Stimulated activated CD8-positive, alpha-beta memory T cell treated with anti-CD3 and anti-CD28 coated beads, Interleukin-7, amount 100 ng/mL, for 24 hours (primary cell): ENCODE data around the gene KLHL6.
A peak's percentile ranks its signal among the peaks of the same experiment; 100 is the strongest.
"Not testable (repeated sequence)": the region's sequence is repeated elsewhere in the genome, so short reads cannot be mapped to it uniquely, and the experiment has no call there.

Source experiments
- DNase-seq: peaks from one replicate; pipeline ENCODE4 v3.0.0-alpha.2; 2020; ENCODE audit warnings: low read depth

Gene KLHL6, protein sequence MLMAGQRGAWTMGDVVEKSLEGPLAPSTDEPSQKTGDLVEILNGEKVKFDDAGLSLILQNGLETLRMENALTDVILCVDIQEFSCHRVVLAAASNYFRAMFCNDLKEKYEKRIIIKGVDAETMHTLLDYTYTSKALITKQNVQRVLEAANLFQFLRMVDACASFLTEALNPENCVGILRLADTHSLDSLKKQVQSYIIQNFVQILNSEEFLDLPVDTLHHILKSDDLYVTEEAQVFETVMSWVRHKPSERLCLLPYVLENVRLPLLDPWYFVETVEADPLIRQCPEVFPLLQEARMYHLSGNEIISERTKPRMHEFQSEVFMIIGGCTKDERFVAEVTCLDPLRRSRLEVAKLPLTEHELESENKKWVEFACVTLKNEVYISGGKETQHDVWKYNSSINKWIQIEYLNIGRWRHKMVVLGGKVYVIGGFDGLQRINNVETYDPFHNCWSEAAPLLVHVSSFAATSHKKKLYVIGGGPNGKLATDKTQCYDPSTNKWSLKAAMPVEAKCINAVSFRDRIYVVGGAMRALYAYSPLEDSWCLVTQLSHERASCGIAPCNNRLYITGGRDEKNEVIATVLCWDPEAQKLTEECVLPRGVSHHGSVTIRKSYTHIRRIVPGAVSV

DNA sequence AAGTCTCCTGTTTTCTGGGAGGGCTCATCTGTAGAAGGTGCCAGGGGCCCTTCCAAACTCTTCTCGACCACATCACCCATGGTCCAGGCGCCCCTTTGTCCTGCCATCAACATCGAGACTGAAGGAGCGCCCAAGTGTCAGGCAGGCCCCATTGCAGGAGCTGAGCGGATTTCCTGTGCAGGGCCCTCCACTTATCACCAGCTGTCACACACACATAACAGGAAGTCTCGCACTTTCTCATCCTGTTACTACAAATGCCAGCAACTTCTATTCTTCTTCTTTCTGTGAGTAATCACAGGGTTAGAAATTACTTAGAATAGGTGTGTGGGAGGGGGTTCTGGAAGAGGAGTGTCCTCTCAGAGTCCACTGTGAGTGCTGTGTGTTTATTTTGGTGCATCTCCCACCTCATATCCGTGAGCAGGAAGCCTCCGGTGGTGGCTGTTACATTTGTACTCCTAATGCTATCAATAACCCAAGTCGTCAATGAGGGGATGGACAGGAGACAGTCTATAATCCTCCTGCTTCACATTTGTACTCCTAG lies at the start of gene KLHL6:
TSS of gene KLHL6 (minus strand) at position 166 of the 541 bp plus-strand sequence. CDS start at position 113, 53 bp downstream.
- peak; percentile 42 for DNase-seq

DNA sequence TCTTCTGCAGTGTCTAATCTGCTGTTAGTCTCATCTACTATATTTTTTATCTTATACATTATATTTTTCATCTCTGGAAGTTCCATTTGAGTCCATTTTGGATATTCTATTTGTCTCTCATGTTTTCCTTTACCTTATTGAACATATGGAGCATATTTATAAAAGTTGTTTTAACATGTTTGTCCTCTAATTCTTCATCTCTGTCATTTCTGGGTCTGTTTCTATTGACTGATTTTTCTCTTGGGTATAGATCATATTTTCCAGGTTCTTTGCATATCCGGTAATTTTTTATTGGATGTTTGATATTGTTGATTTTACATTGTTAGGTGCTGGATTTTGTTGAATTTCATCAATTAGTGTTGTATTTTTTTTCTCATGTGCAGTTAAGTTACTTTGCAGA lies 42.5 kb upstream of the KLHL6 start:
- DNase-seq, result no peak

DNA sequence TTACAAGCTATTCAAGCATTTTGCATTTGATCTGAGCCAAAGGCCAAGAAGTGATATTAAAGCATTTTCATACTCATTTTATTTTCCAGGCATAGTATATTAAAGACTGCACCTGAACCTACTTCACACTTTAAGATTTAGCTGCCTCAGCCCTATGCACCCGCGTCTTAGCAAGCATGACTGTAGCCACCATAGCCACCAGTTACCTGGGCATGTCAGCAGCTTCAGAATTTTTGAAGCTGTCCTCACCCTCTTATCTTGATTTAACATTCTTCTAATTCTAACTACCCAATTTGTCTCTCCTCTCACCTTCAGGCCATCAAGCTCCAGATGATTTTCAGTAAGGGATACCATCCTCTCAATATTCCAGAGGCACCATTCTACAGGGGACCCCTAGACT lies 39.1 kb upstream of the KLHL6 start:
- DNase-seq, result no peak

DNA sequence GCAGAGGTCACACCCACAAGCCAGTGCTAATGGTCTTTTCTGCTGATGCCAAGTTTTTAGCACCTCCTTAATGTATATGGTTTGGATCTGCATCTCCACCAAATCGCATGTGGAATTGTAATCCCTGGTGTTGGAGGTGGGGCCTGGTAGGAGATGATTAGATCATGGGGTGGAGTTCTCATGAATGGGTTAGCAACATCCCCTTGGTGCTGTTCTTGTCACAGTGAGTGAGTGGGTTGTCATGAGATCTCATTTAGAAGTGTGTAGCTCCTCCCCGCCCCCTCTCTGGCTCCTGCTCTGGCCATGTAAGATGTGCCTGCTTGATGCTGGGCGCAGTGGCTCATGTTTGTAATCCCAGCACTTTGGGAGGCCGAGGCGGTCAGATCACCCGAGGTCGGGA lies 37.3 kb upstream of the KLHL6 start:
- no peak for DNase-seq

DNA sequence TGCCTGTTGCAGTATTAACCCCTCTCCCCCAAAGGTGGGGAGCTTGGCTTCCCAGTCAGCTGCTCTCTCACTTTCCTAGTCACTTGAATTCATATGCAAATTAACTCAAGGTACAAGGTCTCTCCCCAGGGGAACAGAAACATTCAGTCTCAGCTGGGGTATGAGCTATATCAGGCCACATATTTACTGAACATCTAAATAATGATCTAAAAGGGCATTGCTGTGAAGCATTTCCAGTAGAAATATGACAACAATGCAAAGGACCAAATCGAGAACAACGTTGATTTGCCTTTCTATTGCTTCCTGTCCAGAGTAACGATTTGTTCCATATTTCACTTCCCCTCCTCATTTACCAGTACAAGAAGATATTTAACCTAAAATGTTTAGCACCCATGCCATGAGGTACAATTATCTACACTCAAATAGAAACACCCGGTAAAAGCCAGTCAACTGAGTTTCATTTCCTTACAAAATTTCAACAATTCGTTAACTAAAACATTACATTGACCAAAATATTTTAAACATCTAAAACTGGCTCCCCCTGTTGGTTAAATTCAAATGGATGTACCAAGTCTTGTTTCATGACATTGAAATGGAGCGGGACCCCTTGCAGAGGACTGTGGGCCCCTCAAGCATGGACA lies 36.5 kb upstream of the KLHL6 start:
- no peak for DNase-seq

DNA sequence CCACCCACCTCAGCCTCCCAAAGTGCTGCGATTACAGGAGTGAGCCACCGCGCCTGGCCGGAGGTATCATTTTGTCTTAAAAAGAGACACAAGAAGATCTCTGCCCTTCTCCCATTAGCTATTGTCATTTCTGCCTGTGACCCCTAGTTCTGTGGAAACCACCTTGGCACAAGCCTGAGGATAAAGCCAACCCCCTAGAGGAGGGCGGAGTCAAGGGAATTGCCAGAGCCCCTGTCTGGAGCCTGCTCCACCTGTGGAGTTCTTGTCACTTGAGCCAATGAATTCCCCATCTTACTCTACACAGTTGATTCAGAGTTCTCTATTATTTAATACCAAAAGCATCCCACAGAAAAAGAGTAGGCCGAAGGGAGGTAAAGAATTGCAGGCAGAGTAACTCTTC lies 34.9 kb upstream of the KLHL6 start:
- DNase-seq, result no peak

DNA sequence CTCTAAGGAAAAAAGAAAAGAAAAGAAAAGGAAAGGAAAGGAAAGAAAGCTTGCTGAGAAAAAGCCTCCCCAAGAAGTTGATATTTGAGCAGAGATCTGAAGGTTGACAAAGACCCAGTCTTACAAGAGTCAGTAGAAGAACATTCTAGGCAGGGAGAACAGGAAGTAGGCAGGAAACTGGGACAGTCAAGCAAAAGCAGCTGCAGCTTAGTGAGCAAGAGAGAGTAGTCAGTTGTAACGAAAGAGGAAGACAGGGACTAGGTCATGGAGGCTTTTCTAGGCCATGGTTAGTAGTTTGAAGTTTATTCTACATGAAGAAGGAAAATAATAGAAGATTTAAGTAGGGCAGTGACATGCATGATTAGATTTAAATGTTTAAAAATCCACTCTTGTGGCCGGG lies 31.8 kb upstream of the KLHL6 start:
- DNase-seq, result no peak

DNA sequence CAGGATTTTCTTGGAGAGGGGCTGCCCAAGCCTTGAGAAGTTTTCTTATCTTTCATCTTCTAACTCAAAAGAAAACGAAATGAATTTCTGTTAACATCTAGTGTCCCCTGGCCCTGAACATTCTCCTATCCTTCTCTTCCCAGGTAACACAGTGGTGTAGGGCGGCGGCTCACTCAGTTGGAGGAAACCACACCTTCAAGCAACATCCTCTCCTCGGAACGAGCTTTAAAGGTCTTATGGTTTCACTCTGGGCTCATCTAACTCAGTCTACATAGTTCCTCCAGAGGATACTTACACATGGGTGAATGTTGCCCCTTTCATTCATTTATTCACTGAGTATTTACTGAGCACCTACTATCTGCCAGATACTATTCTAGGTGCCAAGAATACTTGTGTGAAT lies 31.0 kb upstream of the KLHL6 start:
- DNase-seq, result no peak

DNA sequence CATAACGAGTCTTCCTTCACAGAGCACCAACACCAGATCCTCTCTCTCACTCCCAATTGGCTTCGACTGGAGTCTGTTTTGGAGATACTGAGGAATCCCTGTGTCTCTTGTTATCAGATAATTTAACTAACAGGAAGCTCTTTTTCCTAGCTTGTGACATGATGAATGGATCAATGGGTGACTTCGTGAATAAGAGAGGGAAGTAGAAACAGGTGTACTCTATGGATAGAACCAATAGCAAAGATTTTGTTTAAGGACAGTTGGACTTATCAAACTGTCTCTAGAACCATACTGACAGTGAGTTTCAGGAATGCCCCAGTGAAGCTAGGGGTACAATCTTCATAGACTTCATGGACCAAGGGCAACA lies 29.4 kb upstream of the KLHL6 start:
- DNase-seq, result no peak

DNA sequence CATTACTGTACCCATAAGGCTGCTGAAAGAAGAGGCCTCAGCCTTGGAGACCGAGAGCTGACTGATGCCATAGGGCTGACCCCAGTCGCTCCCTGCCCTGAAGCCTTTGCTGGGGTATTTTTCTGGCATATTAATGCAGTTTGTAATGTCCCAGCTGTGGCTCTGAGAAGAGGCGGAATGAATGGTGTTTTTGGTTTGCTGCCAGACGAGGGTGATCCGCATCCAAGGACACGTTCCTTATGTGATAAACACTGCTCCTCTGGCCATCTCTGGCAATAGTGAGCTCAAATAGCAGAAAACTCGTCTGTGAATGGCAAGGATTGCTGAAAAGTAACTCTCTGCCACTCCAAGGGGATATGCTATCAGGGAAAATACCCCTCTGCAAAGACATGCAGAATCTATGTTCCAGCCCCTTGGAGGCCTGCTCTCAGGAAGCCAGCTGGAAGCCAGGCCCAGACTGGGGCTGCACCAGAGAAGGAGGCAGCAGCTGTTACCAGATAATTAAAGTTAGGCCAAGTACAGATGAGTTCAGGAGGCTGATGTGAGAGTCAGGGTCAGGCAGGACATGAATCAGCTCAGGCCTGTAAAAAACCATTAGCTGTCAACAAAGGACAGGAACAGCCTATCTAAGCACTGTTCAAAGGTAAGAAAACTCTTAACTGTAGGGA lies 28.9 kb upstream of the KLHL6 start:
- no peak for DNase-seq

DNA sequence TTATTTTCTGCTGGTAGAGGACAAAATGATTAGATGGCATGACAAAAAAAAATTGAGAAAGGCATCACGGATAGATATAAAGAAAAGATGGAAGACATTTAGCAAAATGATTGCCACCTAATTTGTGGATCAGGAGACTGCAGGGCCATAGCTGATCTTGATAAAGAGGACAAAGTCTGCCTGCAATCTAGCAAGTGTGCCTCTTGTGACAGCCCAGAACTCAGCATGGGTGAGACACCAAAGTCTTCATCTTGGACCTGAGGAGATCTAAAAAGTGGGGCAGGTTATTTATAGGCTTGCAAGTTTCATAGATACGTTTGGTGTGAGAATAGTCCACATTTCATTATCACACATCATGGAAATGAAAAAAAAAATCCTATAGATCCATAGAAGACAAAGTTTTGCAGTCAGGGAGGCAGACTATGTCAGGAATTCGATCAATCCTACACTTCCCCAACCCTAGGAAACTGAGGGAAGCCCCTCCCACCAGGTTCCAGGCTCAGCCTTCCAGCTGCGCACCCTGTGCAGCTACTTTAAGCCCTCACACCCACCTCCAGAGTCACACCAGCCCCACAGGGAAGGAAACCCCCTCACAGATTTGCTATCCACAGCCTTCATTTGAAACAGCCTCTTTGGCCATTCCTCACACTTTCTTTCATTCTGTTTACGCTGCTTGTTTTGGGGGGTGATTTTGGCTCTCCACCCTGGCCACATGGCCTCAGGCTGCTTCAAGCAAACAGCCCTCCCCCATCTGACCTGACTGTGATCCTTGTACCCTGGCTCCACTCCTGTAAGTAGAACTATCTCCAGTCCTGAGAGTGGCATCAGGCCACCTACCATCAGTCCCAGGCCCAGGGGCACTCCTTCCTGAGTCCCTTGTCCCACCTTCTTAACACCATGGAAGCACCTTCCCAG lies 28.1 kb upstream of the KLHL6 start:
- DNase-seq, result no peak

DNA sequence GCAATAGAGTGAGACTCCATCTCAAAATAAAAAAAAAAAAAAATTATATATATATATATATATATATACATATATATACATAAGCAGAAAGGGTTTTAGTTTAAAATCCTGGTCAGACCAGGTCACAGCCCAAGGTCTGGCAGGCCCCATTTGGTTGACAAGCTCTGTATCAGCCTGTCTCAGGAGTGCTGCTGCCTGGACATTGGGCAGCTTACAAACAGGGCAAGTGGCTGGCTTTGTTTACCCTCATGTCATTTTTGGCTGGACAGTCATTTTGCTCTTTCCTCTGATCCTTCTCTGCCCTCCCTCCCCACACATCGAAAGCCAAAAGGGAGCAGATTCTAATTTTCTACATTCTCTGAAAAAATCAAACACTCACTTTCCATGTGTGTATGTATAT lies 26.7 kb upstream of the KLHL6 start:
- no peak for DNase-seq

DNA sequence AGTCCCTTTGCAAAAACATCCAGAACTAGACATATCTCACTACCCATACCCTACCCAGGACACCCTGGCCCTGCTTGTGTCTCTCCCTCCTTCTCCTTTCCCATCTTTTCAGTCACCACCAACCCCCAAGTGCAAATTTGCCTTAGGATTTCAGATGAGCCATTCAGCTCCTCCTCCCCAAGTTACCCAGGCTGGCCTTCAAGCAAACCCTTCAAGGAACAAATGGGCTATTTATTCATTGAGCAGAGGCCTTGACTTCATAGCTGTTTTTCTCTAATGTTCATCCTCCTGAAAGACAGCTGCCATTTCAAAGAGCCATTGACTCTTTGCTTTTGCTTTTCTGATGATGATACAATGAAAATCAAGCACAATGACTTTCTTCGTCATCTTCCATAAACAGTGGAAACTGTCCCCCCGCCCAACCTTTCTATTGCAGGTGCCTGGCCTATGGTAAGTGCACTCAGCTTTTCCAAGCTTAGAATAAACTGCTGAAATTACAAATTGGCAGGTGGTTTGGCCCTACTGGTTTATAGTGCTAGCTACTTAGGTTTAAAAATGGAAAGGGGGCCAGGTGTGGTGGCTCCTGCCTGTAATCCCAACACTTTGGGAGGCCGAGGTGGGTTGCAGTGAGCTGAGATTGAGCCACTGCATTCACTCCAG lies 26.1 kb upstream of the KLHL6 start:
- DNase-seq, result no peak

DNA sequence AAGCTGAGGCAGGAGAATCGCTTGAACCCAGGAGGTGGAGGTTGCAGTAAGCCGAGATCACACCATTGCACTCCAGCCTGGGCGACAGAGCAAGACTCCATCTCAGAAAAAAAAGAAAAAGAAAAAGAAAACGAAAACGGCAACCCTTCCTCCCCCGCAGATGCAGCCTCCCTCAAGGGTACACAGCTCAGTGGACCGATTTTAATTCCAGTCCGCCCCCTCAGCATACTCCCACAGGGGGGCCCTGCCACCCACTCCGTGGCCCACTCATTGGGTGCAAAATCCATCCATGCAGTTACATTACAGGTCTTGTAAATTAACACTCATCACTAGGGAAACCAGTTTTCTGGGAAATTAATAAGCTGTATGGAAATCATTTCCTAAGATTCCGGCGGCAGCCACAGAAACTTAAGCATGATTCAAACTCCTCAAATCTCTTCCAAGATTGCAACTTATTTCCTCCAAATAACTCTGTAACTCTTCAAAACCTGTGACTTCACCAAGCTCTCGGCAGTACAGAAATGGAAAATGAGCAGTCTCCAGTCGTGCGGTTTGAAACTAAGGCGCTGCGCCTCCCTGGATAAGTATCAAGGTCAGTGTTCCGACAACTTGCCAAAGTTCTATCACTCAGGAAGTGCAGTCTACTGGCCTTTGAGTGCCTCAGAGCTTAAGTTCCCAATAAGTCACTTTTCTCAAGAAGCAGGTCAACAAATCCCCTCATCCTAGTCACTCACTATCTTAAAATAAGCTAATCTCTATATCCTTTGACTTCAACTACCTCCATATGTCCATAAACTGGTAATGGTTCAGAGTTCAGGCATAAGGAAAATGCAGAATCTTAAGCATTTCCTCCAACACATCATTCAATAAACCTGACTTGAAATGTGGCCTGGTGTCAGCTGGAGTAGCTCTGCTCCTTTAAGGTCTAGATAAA lies 24.7 kb upstream of the KLHL6 start:
- no peak for DNase-seq

DNA sequence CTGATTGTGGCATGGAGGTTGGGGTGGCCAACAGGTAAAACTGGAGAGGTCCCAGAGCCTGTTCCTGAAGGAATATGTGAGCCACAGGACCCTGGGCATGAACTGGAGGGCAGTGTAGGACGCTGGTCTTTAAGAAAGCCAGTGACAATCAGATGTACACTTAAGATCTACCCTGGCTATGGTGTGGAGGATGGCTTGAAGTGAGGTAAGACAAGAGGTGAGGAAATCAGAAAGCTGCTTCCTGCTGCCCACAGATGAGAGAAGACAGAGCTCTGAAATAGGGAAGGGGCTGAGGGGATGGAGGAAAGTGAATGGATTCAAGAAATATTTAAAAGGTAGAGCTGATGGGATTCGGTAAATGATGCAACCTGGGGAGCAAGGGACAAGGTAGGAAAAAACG lies 22.7 kb upstream of the KLHL6 start:
- DNase-seq, result no peak

DNA sequence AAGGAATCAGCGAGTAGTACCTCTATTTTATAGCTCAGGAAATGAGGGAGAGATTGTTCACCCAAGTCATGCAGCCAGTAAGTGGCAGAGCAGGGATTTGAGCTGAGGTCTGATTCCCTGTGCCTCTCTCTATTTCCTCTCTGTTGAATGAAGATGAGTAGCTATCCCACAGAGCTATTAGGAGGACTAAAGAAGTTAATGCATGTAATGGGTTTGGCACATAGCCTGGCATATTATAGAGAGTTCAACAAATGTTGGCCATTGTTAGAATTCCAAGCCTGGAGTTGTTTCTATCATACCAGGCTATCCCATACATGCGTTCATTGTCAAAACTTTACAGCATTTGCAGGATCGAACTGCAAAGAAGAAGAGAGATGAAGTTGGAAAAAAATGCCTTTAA lies 21.8 kb upstream of the KLHL6 start:
- DNase-seq, result no peak

DNA sequence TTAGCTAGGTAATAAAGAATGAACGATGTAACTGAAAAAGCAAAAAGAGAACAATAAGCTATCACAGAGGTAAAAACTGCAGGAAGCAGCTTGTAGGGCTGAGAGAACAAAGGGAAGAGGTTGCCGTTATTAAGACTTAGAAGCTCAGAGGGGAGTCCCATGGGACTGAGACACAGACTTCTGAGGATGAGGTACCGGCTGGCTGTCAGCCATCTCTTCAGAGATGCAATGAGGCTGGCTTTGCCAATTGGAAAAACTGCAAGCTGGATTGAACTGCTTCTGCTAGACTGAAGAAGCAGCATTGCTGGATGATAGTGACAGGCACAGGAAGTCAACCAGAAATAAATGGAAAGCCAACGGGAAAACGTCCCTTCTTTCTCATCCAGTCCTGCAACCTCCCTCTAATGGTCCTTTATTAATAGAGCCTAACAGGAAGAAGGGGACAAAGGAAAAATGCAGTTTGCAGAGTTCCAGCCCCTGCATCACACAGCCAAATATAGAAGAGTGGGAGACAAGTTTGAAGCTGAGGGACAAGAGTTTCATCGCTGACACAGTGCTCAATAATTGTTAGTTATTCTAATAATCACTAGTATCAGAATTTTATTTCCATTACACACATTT lies 21.1 kb upstream of the KLHL6 start:
- DNase-seq, result no peak

DNA sequence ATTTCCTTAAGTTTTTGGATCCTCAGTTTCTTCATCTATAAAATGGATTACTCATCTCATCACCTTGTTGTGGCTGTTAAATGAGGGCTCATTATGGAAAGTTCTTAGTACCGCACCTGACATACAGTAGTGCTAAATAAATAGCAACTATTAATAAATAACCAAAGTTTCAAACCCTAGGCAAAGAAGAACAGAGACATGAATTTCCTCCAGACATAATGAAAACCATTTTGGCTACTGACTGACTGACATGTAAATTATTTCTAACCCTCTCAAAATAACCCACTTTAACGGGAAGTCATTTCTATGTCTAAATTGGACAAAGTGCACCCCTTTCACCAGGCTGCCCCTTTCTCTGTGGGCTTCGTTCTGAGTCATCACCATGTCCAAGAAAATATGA lies 17.4 kb upstream of the KLHL6 start:
- no peak for DNase-seq

DNA sequence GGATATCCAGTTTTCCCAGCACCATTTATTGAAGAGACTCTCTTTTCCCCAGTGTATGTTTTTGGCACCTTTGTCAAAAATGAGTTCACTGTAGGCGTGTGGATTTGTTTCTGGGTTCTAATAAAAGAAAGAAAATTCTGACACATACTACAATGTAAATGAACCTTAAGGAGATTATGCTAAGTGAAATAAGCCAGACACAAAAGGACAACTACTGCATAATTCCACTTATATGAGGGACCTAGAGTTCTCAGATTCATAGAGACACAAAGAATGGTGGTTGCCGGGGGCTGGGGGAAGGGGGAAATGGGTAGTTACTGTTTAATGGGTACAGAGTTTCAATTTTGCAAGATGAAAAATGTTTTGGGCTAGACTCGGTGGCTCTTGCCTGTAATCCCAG lies 14.7 kb upstream of the KLHL6 start:
- DNase-seq, result not testable (repeated sequence)
